NCI-H1930 (cell line): ENCODE data around the gene LRIG2.
A peak's percentile ranks its signal among the peaks of the same experiment; 100 is the strongest.
"Not testable (repeated sequence)": the region's sequence is repeated elsewhere in the genome, so short reads cannot be mapped to it uniquely, and the experiment has no call there.

Source experiments
- DNase-seq, 2 experiments: peaks; one replicate each; lab custom pipeline; 2025; lab: John Stamatoyannopoulos, UW

The LRIG2 gene

GRCh38 chr1:113129529-113130185 lies 56.7 kb downstream of the LRIG2 start:
- DNase-seq, result no peak

- DNase-seq, result no peak
Measured at GRCh38 chr1:113133038-113133437, 60.0 kb downstream of the LRIG2 start.

- no peak for DNase-seq
Measured at GRCh38 chr1:113133759-113134158, 60.8 kb downstream of the LRIG2 start.

- no peak for DNase-seq
Measured at GRCh38 chr1:113135460-113135859, 62.5 kb downstream of the LRIG2 start.

GRCh38 chr1:113136476-113136875 lies 63.5 kb downstream of the LRIG2 start:
- no peak for DNase-seq

GRCh38 chr1:113137563-113137962 lies 64.6 kb downstream of the LRIG2 start:
- DNase-seq, result no peak

GRCh38 chr1:113138778-113139177 lies 65.8 kb downstream of the LRIG2 start:
- DNase-seq, result no peak

GRCh38 chr1:113140176-113140575 lies 67.2 kb downstream of the LRIG2 start:
- DNase-seq, result no peak

- DNase-seq, result peak; percentile 28 to 56
Measured at GRCh38 chr1:113140588-113141446, 67.8 kb downstream of the LRIG2 start.

- no peak for DNase-seq
Measured at GRCh38 chr1:113141650-113142473, 68.9 kb downstream of the LRIG2 start.

- DNase-seq, result no peak
Measured at GRCh38 chr1:113142791-113143190, 69.8 kb downstream of the LRIG2 start.

GRCh38 chr1:113146242-113147072 lies 73.5 kb downstream of the LRIG2 start:
- DNase-seq, result no peak

GRCh38 chr1:113147073-113147625 lies 74.2 kb downstream of the LRIG2 start:
- no peak for DNase-seq

GRCh38 chr1:113147826-113148225 lies 74.8 kb downstream of the LRIG2 start:
- DNase-seq, result no peak

- DNase-seq, result not testable (repeated sequence)
Measured at GRCh38 chr1:113150494-113150893, 77.5 kb downstream of the LRIG2 start.

GRCh38 chr1:113153116-113153803 lies 80.3 kb downstream of the LRIG2 start:
- no peak for DNase-seq

GRCh38 chr1:113156368-113156767 lies 83.4 kb downstream of the LRIG2 start:
- no peak for DNase-seq

- DNase-seq, result not testable (repeated sequence)
Measured at GRCh38 chr1:113158743-113159142, 85.7 kb downstream of the LRIG2 start.

GRCh38 chr1:113166473-113166872 lies 93.5 kb downstream of the LRIG2 start:
- no peak for DNase-seq

GRCh38 chr1:113168946-113169345 lies 95.9 kb downstream of the LRIG2 start:
- DNase-seq, result no peak

GRCh38 chr1:113169591-113169990 lies 96.6 kb downstream of the LRIG2 start:
- DNase-seq, result no peak
